Hepatic stellate cell (primary cell): ENCODE data around the gene SORBS1.

ENCODE experiments used
- DNase-seq: peaks from one replicate; pipeline ENCODE4 v3.0.0; 2011; ENCODE audit warnings: low spot score

SORBS1 gene

DNA sequence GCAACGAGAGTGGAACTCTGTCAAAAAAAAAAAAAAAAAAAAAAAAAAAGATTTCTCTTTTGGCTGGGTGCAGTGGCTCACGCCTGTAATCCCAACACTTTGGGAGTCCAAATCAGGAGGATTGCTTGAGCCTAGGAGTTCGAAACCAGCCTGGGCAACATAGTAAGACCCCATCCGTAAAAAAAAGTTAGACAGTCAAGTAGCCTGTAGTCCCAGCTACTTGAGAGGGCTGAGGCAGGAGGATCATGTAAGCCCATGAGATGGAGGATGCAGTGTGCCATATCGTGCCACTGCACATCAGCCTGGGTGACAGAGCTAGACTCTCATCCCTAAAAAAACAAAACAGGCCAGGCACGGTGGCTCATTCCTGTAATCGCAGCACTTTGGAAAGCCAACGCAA is 295.6 kb downstream of the SORBS1 start:
- DNase-seq, result no peak

DNA sequence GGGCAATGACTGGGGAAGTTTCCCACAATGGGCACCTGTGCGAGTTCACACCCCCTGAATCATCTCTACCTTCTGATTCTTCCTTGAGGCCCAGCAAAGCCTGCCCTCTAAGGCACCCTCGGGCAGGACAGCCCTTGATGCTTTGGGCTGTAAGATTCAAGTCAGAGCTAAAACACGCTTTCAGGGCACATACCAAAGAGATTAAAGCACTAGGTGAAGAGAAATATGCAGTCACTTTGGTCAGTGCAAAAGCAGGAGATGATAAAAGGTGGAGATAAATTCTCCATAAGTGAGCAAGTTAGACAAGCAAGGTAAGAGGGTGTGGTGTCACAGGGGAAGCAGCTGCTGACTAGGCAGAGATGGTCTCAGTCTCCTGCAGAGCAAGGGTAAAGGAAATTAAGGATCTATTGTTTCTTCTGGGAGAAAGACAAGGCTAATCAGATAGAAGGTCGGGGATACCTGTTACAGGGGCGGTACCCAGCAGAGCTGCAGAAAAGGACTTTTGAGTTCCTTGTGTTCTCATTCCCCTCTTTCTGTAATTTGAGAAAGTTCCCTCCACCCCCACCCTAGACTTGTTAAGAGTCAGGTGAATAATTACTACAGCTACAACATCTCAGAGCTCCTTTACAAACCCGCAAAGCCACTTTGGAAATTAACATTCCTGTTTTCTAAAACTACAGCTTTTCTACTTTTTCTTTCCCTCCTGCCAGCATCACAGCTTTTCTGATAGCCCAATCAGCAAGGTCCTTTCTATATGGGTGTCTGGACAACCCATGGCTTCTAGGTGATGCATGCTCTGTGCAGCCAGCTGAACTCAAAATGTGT is 296.7 kb downstream of the SORBS1 start:
- DNase-seq, result no peak

DNA sequence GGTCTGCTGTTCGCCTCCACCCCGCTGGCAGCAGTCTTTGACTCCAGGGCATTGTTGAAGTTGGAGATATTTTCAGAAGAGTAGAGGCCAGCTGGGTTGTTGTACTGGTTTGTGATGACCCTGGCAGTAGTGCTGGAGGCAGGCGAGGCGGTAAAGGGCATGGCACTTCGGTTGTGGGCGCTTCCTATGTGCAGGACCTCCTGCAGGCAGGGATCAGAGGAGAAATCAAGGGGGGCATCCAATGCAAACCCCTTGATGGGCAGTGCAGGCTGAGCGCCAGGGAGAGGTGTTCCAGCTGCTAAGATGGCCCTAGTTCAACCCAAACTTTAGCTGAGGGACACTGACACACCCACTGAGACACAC is 297.3 kb downstream of the SORBS1 start:
- DNase-seq, result no peak

DNA sequence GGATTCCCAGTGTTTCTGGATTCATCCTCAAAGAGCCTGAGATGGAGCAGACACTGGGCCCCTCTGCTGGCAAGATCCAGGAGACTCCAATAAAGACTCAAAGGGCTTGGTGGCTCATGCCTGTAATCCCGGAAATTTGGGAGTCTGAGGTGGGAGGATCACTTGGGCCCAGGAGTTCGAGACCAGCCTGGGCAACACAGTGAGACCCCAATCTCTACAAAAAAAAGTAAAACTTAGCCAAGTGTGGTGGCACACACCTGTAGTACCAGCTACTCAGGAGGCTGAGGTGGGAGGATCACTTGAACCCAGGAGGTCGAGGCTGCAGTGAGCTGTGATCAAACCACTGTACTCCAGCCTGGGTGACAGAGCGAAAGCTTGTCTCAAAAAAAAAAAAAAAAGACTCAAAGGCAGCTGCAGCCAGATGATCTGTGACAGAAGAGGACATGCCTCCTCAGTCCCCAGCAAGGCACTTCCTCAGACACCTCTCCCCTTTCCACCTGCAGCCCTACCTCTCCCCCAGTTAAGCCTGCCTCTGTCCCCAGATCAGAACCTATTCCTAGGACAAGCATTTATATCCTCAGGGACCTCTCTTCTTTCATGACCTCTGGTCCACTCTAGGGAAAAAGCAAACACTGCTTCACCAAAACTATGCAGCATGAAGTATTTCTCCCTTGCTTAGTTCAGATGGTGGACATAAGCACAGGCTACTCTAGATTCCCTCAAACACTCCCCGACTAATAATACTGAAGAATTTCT is 298.2 kb downstream of the SORBS1 start:
- DNase-seq, result no peak

DNA sequence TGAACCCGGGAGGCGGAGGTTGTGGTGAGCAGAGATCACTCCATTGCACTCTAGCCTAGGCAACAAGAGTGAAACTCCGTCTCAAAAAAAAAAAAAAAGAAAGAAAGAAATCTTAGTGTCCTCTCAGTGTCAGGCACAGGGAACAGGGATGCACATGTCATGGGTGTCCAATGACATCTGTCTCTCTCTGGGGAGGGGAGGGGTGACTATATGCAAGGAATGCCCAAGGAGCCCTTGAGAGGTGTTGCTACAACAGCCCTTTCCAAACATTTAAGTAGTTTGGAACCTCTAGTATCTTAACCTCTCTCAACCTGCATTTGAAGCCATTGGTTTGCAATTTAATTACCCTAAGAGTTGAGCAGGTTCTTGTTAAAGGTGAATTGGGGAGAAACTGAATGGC is 299.2 kb downstream of the SORBS1 start:
- no peak for DNase-seq
